K562 (cell line): ENCODE results near the gene DCAF5. TPM values are rescaled to one million over a fixed set of nuclear protein-coding genes. Genes with fewer than 3 reads are reported as not detected.

ENCODE experiments used
- ATAC-seq: fragments of 200-7000 bp; cut with Tn5 transposase; 3 replicates; pipeline ENCODE4 v1.9.1; 2020; ENCODE audit warnings: moderate library complexity
- BruUV-seq: library from RNA; stranded (reverse); fragments of 400-500 nt; replicated peaks from 2 replicates; lab custom pipeline; 2021; lab: Mats Ljungman, UMichigan
- CTCF ChIA-PET: fragments of 300-600 bp; formaldehyde crosslinking; extraction: SDS; loops from one replicate; lab custom pipeline; 2021; ENCODE audit warnings: low intra/inter-chr PET ratio; lab: Yijun Ruan, JAX
- POLR2A ChIA-PET: fragments of 300-600, 350-650 bp; sonication (Branson Sonifier 250); formaldehyde crosslinking; extraction: SDS; loops from one replicate; lab custom pipeline; 2021; ENCODE audit warnings: antibody characterized with exemption, inconsistent platforms; lab: Yijun Ruan, JAX
- DNase-seq, 4 experiments: peaks; one replicate each; pipeline versions ENCODE4 v3.0.0 to v3.0.0-alpha.2; 2011 to 2018; ENCODE audit warnings: low spot score in 3 of 4, mixed read lengths in 3 of 4; ENCODE audit errors: extremely low read depth in 1 of 4
- FAIRE-seq: peaks from 2 replicates; lab custom pipeline; 2011; peaks lifted over from hg19 to GRCh38; lab: Jason Lieb, UNC
- H2AFZ ChIP-seq: 2 replicates; pipeline ENCODE4 v1.6.0; 2011; ENCODE audit warnings: low read depth, low read length, control low read depth, inconsistent platforms
- H3K27ac ChIP-seq: fragments of 200-600 bp; 3 replicates; pipeline ENCODE4 v1.8.0; 2011; ENCODE audit warnings: low read depth, mild to moderate bottlenecking, control low read depth, inconsistent platforms, low read length, moderate library complexity, mixed read lengths; ENCODE audit errors: extremely low read depth
- H3K27me3 ChIP-seq, 2 experiments: fragments of 300-600 bp in 1 of 2; 2 replicates in 1 of 2; 3 replicates in 1 of 2; pipeline versions ENCODE4 v1.6.0 to v1.8.0; 2011; ENCODE audit warnings: inconsistent platforms in 2 of 2, low read length in 2 of 2, mild to moderate bottlenecking in 1 of 2, mixed read lengths in 1 of 2, moderate library complexity in 1 of 2; ENCODE audit not compliant: control insufficient read depth in 2 of 2, insufficient read depth in 2 of 2
- H3K36me3 ChIP-seq: fragments of 300-600 bp; 3 replicates; pipeline ENCODE4 v1.8.0; 2011; ENCODE audit warnings: mild to moderate bottlenecking, low read length, inconsistent platforms; ENCODE audit not compliant: control insufficient read depth, insufficient read depth
- H3K4me1 ChIP-seq, 2 experiments: fragments of 200-600 bp in 1 of 2; replicated peaks in 1 of 2; 2 replicates in 1 of 2; 3 replicates in 1 of 2; pipeline versions ENCODE4 v1.5.1 to v1.8.0; 2011; ENCODE audit warnings: inconsistent platforms in 2 of 2, low read length in 2 of 2, mild to moderate bottlenecking in 1 of 2, mixed read lengths in 1 of 2, moderate library complexity in 1 of 2; ENCODE audit not compliant: control insufficient read depth in 2 of 2, insufficient read depth in 2 of 2
- H3K4me2 ChIP-seq: 2 replicates; pipeline ENCODE4 v1.6.1; 2011; ENCODE audit warnings: low read length, control low read depth, inconsistent platforms, mixed read lengths; ENCODE audit not compliant: insufficient read depth
- H3K4me3 ChIP-seq: fragments of 200-600 bp; sonication (generic), shearing (Covaris generic); 2 replicates; pipeline ENCODE4 v1.5.1; 2016; ENCODE audit warnings: control low read depth, inconsistent platforms
- H3K79me2 ChIP-seq: fragments of 200-600 bp; 3 replicates; pipeline ENCODE4 v1.8.0; 2011; ENCODE audit warnings: low read length, inconsistent platforms; ENCODE audit not compliant: control insufficient read depth, insufficient read depth
- H3K9ac ChIP-seq, 2 experiments: 2 replicates each; pipeline versions ENCODE4 v1.6.0 to v1.6.1; 2011; ENCODE audit warnings: low read depth in 2 of 2, low read length in 2 of 2, control low read depth in 1 of 2, inconsistent platforms in 1 of 2, mild to moderate bottlenecking in 1 of 2, mixed read lengths in 1 of 2; ENCODE audit not compliant: insufficient read depth in 1 of 2
- H3K9me1 ChIP-seq: one replicate; pipeline ENCODE4 v1.6.0; 2011; ENCODE audit warnings: inconsistent platforms, mild to moderate bottlenecking, low read length, moderate library complexity; ENCODE audit not compliant: control insufficient read depth, insufficient read depth
- H3K9me3 ChIP-seq: replicated peaks from 2 replicates; pipeline ENCODE4 v1.5.1; 2011; ENCODE audit warnings: low read depth, low read length, inconsistent platforms; ENCODE audit not compliant: control insufficient read depth, insufficient read depth
- H4K20me1 ChIP-seq: replicated peaks from 2 replicates; pipeline ENCODE4 v1.6.1; 2011; ENCODE audit warnings: low read length, inconsistent platforms, mixed read lengths; ENCODE audit not compliant: control insufficient read depth, insufficient read depth
- CTCF ChIP-seq, 3 experiments: IDR thresholded peaks in 2 of 3; conservative IDR thresholded peaks in 1 of 3; 2 replicates each; pipeline ENCODE4 v1.5.1; 2011 to 2012; ENCODE audit warnings: low read length in 3 of 3, mild to moderate bottlenecking in 3 of 3, control low read depth in 2 of 3, improper control_type of control experiment in 1 of 3, inconsistent platforms in 1 of 3, low read depth in 1 of 3, mixed read lengths in 1 of 3, moderate library complexity in 1 of 3; ENCODE audit not compliant: insufficient read depth in 2 of 3
- SMARCC2 ChIP-seq: fragments of 450-650 bp; IDR thresholded peaks from 2 replicates; pipeline ENCODE4 v1.6.1; 2017; ENCODE audit warnings: antibody characterized with exemption, moderate library complexity, mild to moderate bottlenecking, low read depth
- WGBS: fragments of 100-300 bp; shearing (Covaris generic); methylation state at CpG from one replicate; pipeline ENCODE4 v1.1.6; 2016; ENCODE audit warnings: low coverage, mixed read lengths; ENCODE audit not compliant: insufficient coverage; ENCODE audit errors: missing lambda C conversion rate; 5-methylcytosine and 5-hydroxymethylcytosine counted together
- in situ Hi-C: fragments of 300-500 bp; cut with MboI; formaldehyde crosslinking; loops from 4 replicates; pipeline ENCODE4 v1.15.0; 2018; ENCODE audit warnings: inconsistent platforms, mixed read lengths
- intact Hi-C: fragments of 100-400 bp; cut with micrococcal nuclease; formaldehyde crosslinking; loops from 2 replicates; pipeline ENCODE4 v1.14.2; 2022
- polyA plus RNA-seq, 8 experiments: library from polyadenylated mRNA; depleted of rRNA in 4 of 8; stranded (reverse) in 5 of 8; unstranded in 3 of 8; fragments of >200 nt; fragmentation: Nextera tagmentation in 2 of 8; fragmentation: Illumina TruSeq in 1 of 8; extraction: Ambion mirVana in 2 of 8; extraction: Trizol in 1 of 8; gene quantifications; 2 replicates each; pipeline versions ENCODE4 v1.2.1 to v1.2.3, GENCODE V29; 2011 to 2014; ENCODE audit warnings: inconsistent platforms in 1 of 8, missing spikeins in 1 of 8
- total RNA-seq, 7 experiments: library from RNA; depleted of rRNA in 6 of 7; stranded (reverse); fragments of >200 nt in 6 of 7; fragmentation: Illumina TruSeq in 2 of 7; extraction: Trizol in 2 of 7; gene quantifications; 2 replicates each; pipeline versions ENCODE4 v1.2.1 to v1.2.3, GENCODE V29; 2011 to 2021; ENCODE audit warnings: low replicate concordance in 1 of 7

DCAF5 gene
- total and polyA plus RNA-seq, 9 of the 15 experiments (the other 6 are each of a cell fraction or from before 2014, with no cell fraction given), result 5.6 to 24.1 (median 12.7) TPM

- FAIRE-seq, result no peak
These were observed 54.9 kb downstream of the DCAF5 start for GRCh38 chr14:69097974-69098373.

More at GRCh38 chr14:69097974-69098373, 54.9 kb downstream of the DCAF5 start:
- no peak for DNase-seq
- in situ Hi-C loops (loop anchor here (10.0 kb wide), 1 partner anchor 183 kb away; no protein-coding TSS in a partner anchor), intact Hi-C loops (no loop called here)
- ChIA-PET CTCF (no interaction called here), POLR2A (no interaction called here)
- Histone ChIP-seq H3K27ac (no peak overlapping the region), H3K27me3 (no peaks in the 10 kb centered on the region), H3K9me1 (no peaks in the 10 kb centered on the region), H3K79me2 (no peaks in the 10 kb centered on the region), H4K20me1 (no peaks in the 10 kb centered on the region), H3K36me3 (peaks cover 7% of the 10 kb centered on the region; the same call in 2 of the 3 replicates), H3K9ac (no peak overlapping the region), H3K4me1 (peaks cover 0 to 15% of the 10 kb centered on the region in 2 experiments; a peak in 2 of 5 replicates), H3K9me3 (no peaks in the 10 kb centered on the region), H3K4me2 (no peak overlapping the region), H2AFZ (no peak overlapping the region), H3K4me3 (no peak overlapping the region)
- TF ChIP-seq SMARCC2, result no peak
- no peak for TF ChIP-seq CTCF (IDR thresholded peaks at IDR 0.05 in 2 of 3, conservative IDR thresholded peaks at IDR 0.05 in 1 of 3; ENCODE audit: insufficient read depth in 2 of 3, low read depth in 1 of 3, low read length in 3 of 3)
- ATAC-seq, result no peak
- no TSS peak for BruUV-seq
- WGBS, result 76% methylated on average over 2 of the region's 2 CpGs
